ENCODE data around the gene C10orf90. TPM values are rescaled to one million over a fixed set of nuclear protein-coding genes. Genes with fewer than 3 reads are reported as not detected.

The C10orf90 gene
- total and polyA plus RNA-seq, 12 donors: 0.04 to 0.36 TPM; not detected in 10

DNA sequence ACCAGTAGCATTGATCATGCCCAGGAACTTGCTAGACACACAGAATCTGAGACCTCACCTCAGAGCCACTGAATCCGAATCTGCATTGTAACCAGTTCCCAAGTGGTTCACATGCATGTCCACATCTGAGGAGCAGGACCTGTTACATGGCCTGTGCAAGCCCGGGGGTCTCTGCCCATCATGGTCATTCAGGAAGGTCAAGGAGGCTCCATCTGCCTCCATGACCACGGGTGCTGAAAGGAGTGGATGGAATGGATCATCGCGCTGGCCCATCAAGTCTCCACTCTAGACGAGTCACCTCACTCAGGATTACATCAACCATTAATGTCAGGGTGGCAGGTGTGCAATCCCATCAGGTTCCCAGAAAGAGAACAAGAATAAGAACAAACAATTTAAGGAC, 196.5 kb downstream of the C10orf90 start:
- ATAC-seq (no peak), DNase-seq (no peak)
- Histone ChIP-seq H3K36me3 (no peaks in the 10 kb centered on the region), H3K9me3 (peaks cover 0 to 4% (median 0%) of the 10 kb centered on the region in 11 donors), H3K4me3 (no peak overlapping the region), H3K27ac (no peak overlapping the region), H3K4me1 (peaks cover 0 to 11% (median 0%) of the 10 kb centered on the region in 9 donors), H3K27me3 (peaks cover 0 to 37% (median 20%) of the 10 kb centered on the region in 7 donors)
- TF ChIP-seq, protein P1, sequence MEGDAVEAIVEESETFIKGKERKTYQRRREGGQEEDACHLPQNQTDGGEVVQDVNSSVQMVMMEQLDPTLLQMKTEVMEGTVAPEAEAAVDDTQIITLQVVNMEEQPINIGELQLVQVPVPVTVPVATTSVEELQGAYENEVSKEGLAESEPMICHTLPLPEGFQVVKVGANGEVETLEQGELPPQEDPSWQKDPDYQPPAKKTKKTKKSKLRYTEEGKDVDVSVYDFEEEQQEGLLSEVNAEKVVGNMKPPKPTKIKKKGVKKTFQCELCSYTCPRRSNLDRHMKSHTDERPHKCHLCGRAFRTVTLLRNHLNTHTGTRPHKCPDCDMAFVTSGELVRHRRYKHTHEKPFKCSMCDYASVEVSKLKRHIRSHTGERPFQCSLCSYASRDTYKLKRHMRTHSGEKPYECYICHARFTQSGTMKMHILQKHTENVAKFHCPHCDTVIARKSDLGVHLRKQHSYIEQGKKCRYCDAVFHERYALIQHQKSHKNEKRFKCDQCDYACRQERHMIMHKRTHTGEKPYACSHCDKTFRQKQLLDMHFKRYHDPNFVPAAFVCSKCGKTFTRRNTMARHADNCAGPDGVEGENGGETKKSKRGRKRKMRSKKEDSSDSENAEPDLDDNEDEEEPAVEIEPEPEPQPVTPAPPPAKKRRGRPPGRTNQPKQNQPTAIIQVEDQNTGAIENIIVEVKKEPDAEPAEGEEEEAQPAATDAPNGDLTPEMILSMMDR (IDR thresholded peaks at IDR 0.05): no peak
- intact Hi-C loops (cut with DNase I): no loop called here
- 90 to 95% methylated on average over 6 of the region's 6 CpGs for WGBS, 2 donors

DNA sequence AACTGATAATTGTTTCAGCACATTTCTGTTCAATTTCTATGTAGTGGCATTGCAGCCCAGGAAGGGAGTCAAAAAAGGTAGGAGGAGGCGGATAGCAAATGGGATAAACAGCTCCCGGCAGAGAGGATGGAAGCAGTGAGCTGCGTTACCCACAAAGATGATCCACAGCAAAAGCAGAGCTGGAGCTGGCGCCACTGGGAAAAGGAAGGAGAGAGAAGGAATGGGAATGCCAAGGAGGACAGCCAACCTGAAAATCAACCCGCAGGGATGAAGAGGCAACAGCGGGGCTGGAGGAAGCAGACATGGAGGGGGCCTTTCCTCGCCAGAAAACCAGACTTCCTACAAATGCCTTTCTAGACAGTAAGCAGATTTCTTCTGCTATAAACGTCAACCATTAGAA, 199.5 kb downstream of the C10orf90 start:
- WGBS, 2 donors: 47 to 55% methylated on average over 8 of the region's 8 CpGs
- H3K4me3 ChIP-seq: no peak overlapping the region
- H3K9me3 ChIP-seq: peaks cover 0 to 4% (median 0%) of the 10 kb centered on the region in 11 donors
- ATAC-seq (no peak), DNase-seq (no peak)
- H3K4me1 ChIP-seq: peaks cover 0 to 4% (median 0%) of the 10 kb centered on the region in 9 donors
- peaks cover 0 to 41% (median 23%) of the 10 kb centered on the region in 7 donors for H3K27me3 ChIP-seq
- TF ChIP-seq, protein P1 (IDR thresholded peaks at IDR 0.05): no peak
- H3K36me3 ChIP-seq: no peaks in the 10 kb centered on the region
- intact Hi-C loops (cut with DNase I): no loop called here
- no peak overlapping the region for H3K27ac ChIP-seq

DNA sequence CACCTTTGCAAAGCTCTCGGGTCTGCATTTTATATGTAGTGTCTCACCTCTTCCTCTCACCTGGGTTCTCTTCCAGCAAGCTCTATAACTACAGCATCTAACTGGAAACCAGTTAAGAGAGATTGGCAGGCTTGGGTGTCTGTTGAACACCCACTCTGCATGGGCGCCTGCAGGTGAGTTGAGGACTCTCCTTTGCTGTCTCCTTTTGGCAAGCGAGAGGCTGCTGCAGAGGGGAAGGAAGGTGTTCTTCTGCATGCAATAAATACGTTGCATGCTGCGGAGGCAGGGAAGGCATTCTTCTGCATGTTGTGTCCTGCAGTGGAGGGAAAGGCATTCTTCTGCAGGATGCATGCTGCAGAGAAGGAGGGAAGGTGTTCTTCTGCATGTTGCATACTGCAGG, 200.8 kb downstream of the C10orf90 start:
- WGBS, 2 donors: 83 to 84% methylated on average over 5 of the region's 5 CpGs
- ATAC-seq (no peak), DNase-seq (no peak)
- TF ChIP-seq, protein P1 (IDR thresholded peaks at IDR 0.05): no peak
- Histone ChIP-seq H3K4me1 (no peaks in the 10 kb centered on the region), H3K9me3 (peaks cover 0 to 4% (median 0%) of the 10 kb centered on the region in 11 donors), H3K36me3 (no peaks in the 10 kb centered on the region), H3K4me3 (no peak overlapping the region), H3K27me3 (peaks cover 0 to 41% (median 23%) of the 10 kb centered on the region in 7 donors), H3K27ac (no peak overlapping the region)
- intact Hi-C loops (cut with DNase I): no loop called here

DNA sequence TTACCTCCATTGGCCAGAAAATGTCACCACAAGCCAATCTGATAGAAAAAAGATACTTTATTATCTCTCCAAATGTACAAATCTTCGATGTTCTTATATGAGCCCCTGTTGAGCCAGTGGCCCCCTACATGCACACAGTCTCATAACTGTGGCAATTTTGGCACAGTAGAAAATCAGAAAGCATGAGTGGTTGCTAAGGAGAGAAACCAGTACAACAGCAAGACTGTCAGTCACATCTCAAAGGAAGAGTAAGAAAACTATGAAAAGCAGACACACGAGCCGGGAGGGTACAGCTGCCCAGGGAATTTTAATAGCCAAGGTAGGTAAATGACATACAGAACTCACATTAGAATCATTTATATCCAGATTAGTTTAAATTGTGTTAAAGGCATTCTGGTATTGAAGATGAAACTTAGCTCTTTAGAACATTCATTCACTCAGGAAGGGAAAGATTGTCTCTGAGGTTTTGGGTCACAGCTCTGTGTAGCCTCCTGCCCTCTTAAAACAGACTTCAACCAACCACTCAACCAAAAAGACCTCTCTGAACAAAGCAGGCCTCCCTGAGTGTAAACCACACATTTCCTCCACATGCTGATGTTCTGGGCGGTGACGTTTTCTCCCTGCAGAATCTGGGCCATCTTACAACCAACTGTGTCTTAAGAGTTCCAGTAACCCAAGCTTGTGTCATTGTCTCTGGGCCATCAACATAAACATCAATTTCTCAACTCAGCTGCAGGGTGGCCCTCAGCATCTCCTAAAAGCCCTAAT, 201.4 kb downstream of the C10orf90 start:
- TF ChIP-seq, protein P1 (IDR thresholded peaks at IDR 0.05): no peak
- Histone ChIP-seq H3K27me3 (peaks cover 0 to 47% (median 26%) of the 10 kb centered on the region in 7 donors), H3K4me1 (no peaks in the 10 kb centered on the region), H3K27ac (no peak overlapping the region), H3K9me3 (peaks cover 0 to 4% (median 0%) of the 10 kb centered on the region in 11 donors), H3K36me3 (no peaks in the 10 kb centered on the region), H3K4me3 (no peak overlapping the region)
- ATAC-seq (no peak), DNase-seq (no peak)
- intact Hi-C loops (cut with DNase I): no loop called here
- WGBS, 2 donors: 79 to 83% methylated on average over 5 of the region's 5 CpGs

All from heart right ventricle (tissue), 16 donors.